Adipocyte (in vitro differentiated cells): Measurements from ENCODE around the gene PIGU.
"Not testable (repeated sequence)": the region's sequence is repeated elsewhere in the genome, so short reads cannot be mapped to it uniquely, and the experiment has no call there.

Source experiments
- DNase-seq: peaks from one replicate; pipeline ENCODE4 v3.0.0-alpha.2; 2015; ENCODE audit warnings: low read depth
- H3K27me3 ChIP-seq: replicated peaks from 2 replicates; pipeline ENCODE4 v1.7.0; 2013; ENCODE audit warnings: mild to moderate bottlenecking, low read length, moderate library complexity; ENCODE audit not compliant: control insufficient read depth, insufficient read depth
- H3K36me3 ChIP-seq: 2 replicates; pipeline ENCODE4 v1.7.0; 2013; ENCODE audit warnings: low read length, mild to moderate bottlenecking, moderate library complexity; ENCODE audit not compliant: control insufficient read depth, insufficient read depth, severe bottlenecking
- H3K4me1 ChIP-seq: 2 replicates; pipeline ENCODE4 v1.7.0; 2013; ENCODE audit warnings: mild to moderate bottlenecking, low read length, moderate library complexity; ENCODE audit not compliant: control insufficient read depth, insufficient read depth
- H3K4me3 ChIP-seq: 2 replicates; pipeline ENCODE4 v1.7.0; 2013; ENCODE audit warnings: mild to moderate bottlenecking, low read length, moderate library complexity
- H3K9ac ChIP-seq: 2 replicates; pipeline ENCODE4 v1.7.0; 2013; ENCODE audit warnings: mild to moderate bottlenecking, low read length, moderate library complexity
- H3K9me3 ChIP-seq: 2 replicates; pipeline ENCODE4 v1.7.0; 2013; ENCODE audit warnings: mild to moderate bottlenecking, low read length, moderate library complexity; ENCODE audit not compliant: control insufficient read depth

Gene PIGU

GRCh38 chr20:34680586-34681175, 3.8 kb upstream of the PIGU start:
- Histone ChIP-seq H3K36me3 (no peaks in the 10 kb centered on the region), H3K9ac (no peak overlapping the region), H3K4me3 (no peak overlapping the region), H3K9me3 (no peaks in the 10 kb centered on the region), H3K27me3 (no peaks in the 10 kb centered on the region), H3K4me1 (peaks cover 4% of the 10 kb centered on the region)
- peak; percentile 11 for DNase-seq

DNA sequence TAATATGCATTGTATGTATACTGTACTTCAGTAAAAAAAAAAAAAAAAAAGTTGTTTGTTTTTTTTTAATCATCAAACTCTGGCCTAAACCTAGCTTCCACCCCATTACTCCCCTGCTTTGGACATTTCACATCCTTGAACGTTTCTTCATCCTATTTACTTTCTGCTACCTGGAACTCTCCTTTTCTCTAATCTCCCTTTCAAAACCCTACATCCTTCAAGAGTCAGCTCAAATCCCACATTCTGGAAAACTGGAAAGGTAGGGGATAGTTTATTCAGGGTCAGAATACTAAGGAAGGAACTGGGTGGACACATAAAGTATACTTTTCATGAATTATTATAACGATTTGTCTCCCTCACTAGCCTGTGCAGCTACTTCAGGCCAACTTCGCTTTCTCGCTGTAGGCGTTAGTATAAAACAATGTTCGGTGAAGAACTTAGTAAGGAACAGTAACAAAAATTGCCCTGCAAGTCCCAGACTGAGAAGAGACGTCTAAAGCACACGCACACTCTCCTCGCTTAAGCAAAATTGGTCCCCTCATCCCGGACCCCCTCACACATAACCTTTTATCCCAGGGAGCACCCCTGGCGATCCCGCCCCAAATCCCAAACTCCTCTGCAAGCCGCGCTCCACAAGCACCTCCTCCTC, 775 bp downstream of the PIGU start:
- H3K4me3 ChIP-seq: peak overlapping the region; percentile 96
- H3K36me3 ChIP-seq: no peaks in the 10 kb centered on the region
- DNase-seq: no peak
- no peaks in the 10 kb centered on the region for H3K9me3 ChIP-seq
- H3K27me3 ChIP-seq: no peaks in the 10 kb centered on the region
- H3K4me1 ChIP-seq: peaks cover 5% of the 10 kb centered on the region
- H3K9ac ChIP-seq: peak overlapping the region; percentile 83

- H3K4me1 ChIP-seq: peaks cover 5% of the 10 kb centered on the region
- H3K4me3 ChIP-seq: peak overlapping the region; percentile 96
- DNase-seq: no peak
Measured at GRCh38 chr20:34675561-34675960, 1.3 kb downstream of the PIGU start.

DNA sequence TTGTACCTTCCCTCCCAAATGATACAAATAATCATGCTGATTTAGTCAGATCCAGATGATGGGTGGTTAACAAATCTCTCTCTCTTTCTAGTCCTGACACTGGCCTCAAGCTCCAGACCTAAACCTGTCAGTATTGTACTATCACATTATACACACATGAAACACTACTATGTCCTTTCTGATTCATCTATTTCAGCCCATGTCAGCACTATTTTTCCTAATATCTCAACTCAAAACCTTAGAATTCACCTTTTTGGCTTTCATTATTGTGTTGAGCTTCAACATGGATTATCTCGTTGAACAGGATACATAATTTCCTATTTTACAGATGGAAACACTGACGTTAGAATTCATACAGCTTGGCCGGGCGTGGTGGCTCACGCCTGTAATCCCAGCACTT, 3.5 kb downstream of the PIGU start:
- H3K9me3 ChIP-seq: no peaks in the 10 kb centered on the region
- H3K4me3 ChIP-seq: no peak overlapping the region
- no peak overlapping the region for H3K9ac ChIP-seq
- no peaks in the 10 kb centered on the region for H3K36me3 ChIP-seq
- no peaks in the 10 kb centered on the region for H3K27me3 ChIP-seq
- H3K4me1 ChIP-seq: peaks cover 5% of the 10 kb centered on the region
- DNase-seq: no peak

More at GRCh38 chr20:34675561-34675960, 1.3 kb downstream of the PIGU start:
- peak overlapping the region; percentile 83 for H3K9ac ChIP-seq
- H3K27me3 ChIP-seq: no peaks in the 10 kb centered on the region
- no peaks in the 10 kb centered on the region for H3K9me3 ChIP-seq
- no peaks in the 10 kb centered on the region for H3K36me3 ChIP-seq

DNA sequence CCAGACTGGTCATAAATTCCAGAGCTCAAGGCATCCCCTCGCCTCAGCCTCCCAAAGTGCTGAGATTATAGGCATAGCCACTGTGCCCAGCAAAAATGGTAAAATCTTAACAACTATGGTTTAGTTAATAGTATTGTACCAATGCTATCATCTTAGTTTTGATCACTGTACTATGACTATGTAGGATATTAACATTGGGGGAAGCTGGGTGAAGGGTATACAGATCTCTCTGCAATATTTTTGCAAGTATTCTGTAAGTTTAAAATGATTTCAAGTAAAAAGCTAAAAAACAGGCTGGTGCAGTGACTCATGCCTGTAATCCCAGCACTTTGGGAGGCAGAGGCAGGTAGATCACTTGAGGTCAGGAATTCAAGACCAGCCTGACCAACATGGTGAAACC, 7.8 kb downstream of the PIGU start:
- no peak overlapping the region for H3K4me3 ChIP-seq
- no peaks in the 10 kb centered on the region for H3K27me3 ChIP-seq
- DNase-seq: no peak
- H3K9me3 ChIP-seq: no peaks in the 10 kb centered on the region
- no peaks in the 10 kb centered on the region for H3K4me1 ChIP-seq
- no peaks in the 10 kb centered on the region for H3K36me3 ChIP-seq
- no peak overlapping the region for H3K9ac ChIP-seq

DNA sequence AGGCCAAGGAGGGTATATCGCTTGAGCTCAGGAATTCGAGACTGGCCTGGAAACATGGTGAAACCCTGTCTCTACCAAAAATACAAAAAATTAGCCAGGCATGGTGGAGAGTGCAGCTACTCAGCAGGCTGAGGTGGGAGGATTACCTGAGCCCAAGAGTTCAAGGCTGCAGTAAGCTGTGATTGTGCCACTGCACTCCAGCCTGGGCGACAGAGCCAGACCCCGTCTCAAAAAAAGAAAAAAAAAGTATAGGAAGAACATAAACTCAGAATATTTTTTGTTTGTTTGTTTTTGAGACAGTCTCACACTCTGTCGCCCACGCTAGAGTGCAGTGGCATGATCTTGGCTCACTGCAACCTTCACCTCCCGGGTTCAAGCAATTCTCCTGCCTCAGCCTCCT, 12.1 kb downstream of the PIGU start:
- not testable (repeated sequence) for H3K36me3 ChIP-seq, H3K4me3 ChIP-seq, DNase-seq, H3K27me3 ChIP-seq, H3K9me3 ChIP-seq, H3K9ac ChIP-seq, H3K4me1 ChIP-seq

DNA sequence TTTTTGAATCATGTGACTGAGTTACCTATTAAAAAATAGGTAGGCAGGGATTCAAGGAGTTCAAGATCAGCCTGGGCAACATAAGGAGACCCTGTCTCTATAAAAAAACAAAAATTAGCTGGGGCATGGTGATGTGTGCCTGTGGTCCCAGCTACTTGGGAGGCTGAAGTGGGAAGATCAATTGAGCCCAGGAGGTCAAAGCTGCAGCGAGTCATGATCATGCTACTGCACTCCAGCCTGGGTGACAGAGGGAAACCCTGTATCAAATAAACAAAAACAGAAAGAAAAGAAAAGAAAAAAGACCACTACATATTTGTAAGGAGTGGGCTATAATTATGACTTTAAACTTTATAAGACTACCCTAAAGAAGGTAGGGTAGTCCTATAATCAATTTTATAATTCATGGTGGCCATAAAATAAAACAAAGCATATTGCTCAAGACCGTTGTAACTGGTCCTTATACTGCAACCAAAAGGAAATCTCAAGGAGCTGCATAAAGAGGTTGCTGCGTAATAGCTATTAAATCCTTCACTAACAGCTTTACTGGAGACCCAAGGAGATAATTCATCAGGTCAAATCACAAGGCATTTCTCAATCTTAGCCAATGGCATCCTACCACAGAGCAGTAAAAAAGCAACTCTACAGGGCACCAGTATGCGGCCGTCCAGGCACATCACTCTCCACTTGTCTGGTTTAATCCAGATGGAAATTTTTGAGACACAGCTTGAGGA, 13.5 kb downstream of the PIGU start:
- no peaks in the 10 kb centered on the region for H3K36me3 ChIP-seq
- H3K4me3 ChIP-seq: no peak overlapping the region
- H3K9me3 ChIP-seq: no peaks in the 10 kb centered on the region
- no peaks in the 10 kb centered on the region for H3K27me3 ChIP-seq
- no peak for DNase-seq
- no peaks in the 10 kb centered on the region for H3K4me1 ChIP-seq
- no peak overlapping the region for H3K9ac ChIP-seq

GRCh38 chr20:34661811-34662210, 15.1 kb downstream of the PIGU start:
- H3K36me3 ChIP-seq, H3K4me3 ChIP-seq, H3K9ac ChIP-seq, H3K4me1 ChIP-seq, DNase-seq, H3K27me3 ChIP-seq, H3K9me3 ChIP-seq: not testable (repeated sequence)

- not testable (repeated sequence) for H3K9ac ChIP-seq, H3K9me3 ChIP-seq, H3K36me3 ChIP-seq, H3K27me3 ChIP-seq, H3K4me1 ChIP-seq, H3K4me3 ChIP-seq, DNase-seq
Measured at GRCh38 chr20:34658654-34659053, 18.2 kb downstream of the PIGU start.

DNA sequence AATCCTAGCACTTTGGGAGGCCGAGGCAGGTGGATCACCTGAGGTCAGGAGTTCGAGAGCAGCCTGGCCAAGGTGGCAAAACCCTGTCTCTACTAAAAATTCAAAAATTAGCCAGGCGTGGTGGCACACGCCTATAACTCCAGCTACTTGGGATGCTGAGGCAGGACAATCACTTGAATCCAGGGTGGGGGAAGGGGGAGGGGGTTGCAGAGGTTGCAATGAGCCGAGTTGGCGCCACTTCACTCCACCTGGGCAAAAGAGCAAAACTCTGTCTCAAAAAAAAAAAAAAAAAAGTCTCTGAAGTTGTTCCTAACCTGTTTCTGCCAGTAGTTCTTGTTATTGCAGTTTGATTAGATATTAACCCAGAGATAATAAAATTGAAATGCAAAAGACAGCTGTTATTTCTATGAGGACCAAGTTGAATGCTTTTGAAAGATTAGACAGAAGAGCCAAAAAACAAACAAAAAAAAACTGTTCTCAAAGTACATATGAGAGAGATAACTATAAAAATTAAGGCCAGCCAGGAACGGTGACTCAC, 22.6 kb downstream of the PIGU start:
- no peak overlapping the region for H3K4me3 ChIP-seq
- no peaks in the 10 kb centered on the region for H3K36me3 ChIP-seq
- H3K9ac ChIP-seq: no peak overlapping the region
- H3K27me3 ChIP-seq: no peaks in the 10 kb centered on the region
- peaks cover 6% of the 10 kb centered on the region for H3K4me1 ChIP-seq
- DNase-seq: no peak
- H3K9me3 ChIP-seq: no peaks in the 10 kb centered on the region

DNA sequence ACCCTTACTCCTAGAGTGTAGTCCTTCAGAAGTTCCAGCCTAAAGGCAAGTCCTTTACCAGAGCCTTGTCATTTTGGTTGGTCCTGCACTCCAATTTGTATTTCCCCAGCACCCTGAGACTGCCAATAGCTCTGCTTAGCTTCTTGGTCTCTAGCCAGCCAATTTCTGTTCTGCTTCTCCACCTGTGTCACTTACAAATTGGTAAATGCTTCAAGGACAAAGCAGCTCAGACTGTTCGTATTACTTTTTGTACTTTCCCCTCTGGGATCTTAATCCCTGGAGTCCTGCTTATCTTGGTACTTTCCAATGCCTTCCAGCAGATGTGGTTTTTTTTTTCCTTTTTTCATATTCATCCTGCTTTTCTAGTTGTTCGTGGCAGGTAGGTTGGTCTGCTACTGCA, 25.7 kb downstream of the PIGU start:
- Histone ChIP-seq H3K4me1 (no peaks in the 10 kb centered on the region), H3K36me3 (no peaks in the 10 kb centered on the region), H3K9ac (no peak overlapping the region), H3K4me3 (no peak overlapping the region), H3K9me3 (no peaks in the 10 kb centered on the region), H3K27me3 (no peaks in the 10 kb centered on the region)
- DNase-seq: no peak
